GM18519 (cell line): Measurements from ENCODE around the gene CNOT2.
"Not testable (repeated sequence)": the region's sequence is repeated elsewhere in the genome, so short reads cannot be mapped to it uniquely, and the experiment has no call there.

Experiments
- ATAC-seq: cut with Tn5 transposase; IDR thresholded peaks from one replicate; pipeline ENCODE4 v1.9.1; 2021; ENCODE audit warnings: mild to moderate bottlenecking, moderate library complexity; ENCODE audit not compliant: unreplicated experiment, low FRiP score

The CNOT2 gene

GRCh38 chr12:70292017-70292776, 49.0 kb downstream of the CNOT2 start:
- no peak for ATAC-seq

- not testable (repeated sequence) for ATAC-seq
Measured at GRCh38 chr12:70304684-70305555, 61.7 kb downstream of the CNOT2 start.

- no peak for ATAC-seq
Measured at GRCh38 chr12:70305794-70306193, 62.6 kb downstream of the CNOT2 start.

- no peak for ATAC-seq
Measured at GRCh38 chr12:70306676-70307075, 63.4 kb downstream of the CNOT2 start.

GRCh38 chr12:70307868-70308267, 64.6 kb downstream of the CNOT2 start:
- ATAC-seq: no peak

- no peak for ATAC-seq
Measured at GRCh38 chr12:70309348-70309747, 66.1 kb downstream of the CNOT2 start.

- ATAC-seq: no peak
Measured at GRCh38 chr12:70314145-70314544, 70.9 kb downstream of the CNOT2 start.

GRCh38 chr12:70317781-70318180, 74.5 kb downstream of the CNOT2 start:
- ATAC-seq: peak; percentile 90

- ATAC-seq: no peak
Measured at GRCh38 chr12:70319605-70320004, 76.4 kb downstream of the CNOT2 start.

- no peak for ATAC-seq
Measured at GRCh38 chr12:70321191-70321590, 78.0 kb downstream of the CNOT2 start.

GRCh38 chr12:70327541-70327940, 84.3 kb downstream of the CNOT2 start:
- no peak for ATAC-seq

- no peak for ATAC-seq
Measured at GRCh38 chr12:70329728-70330127, 86.5 kb downstream of the CNOT2 start.

- ATAC-seq: no peak
Measured at GRCh38 chr12:70330158-70330557, 86.9 kb downstream of the CNOT2 start.

GRCh38 chr12:70332236-70332635, 89.0 kb downstream of the CNOT2 start:
- ATAC-seq: no peak

- ATAC-seq: no peak
Measured at GRCh38 chr12:70334742-70335141, 91.5 kb downstream of the CNOT2 start.

- ATAC-seq: no peak
Measured at GRCh38 chr12:70338531-70338930, 95.3 kb downstream of the CNOT2 start.

- no peak for ATAC-seq
Measured at GRCh38 chr12:70351076-70351475, 107.8 kb downstream of the CNOT2 start.

- no peak for ATAC-seq
Measured at GRCh38 chr12:70353780-70354660, 110.8 kb downstream of the CNOT2 start.

- ATAC-seq: no peak
Measured at GRCh38 chr12:70354787-70355186, 111.6 kb downstream of the CNOT2 start.

GRCh38 chr12:70355972-70356371, 112.7 kb downstream of the CNOT2 start:
- ATAC-seq: no peak
